GDM1 (cell line): Measurements from ENCODE around the gene FAM107B.
"Not testable (repeated sequence)": the region's sequence is repeated elsewhere in the genome, so short reads cannot be mapped to it uniquely, and the experiment has no call there.

Experiments
- DNase-seq: peaks from one replicate; lab custom pipeline; 2025; lab: John Stamatoyannopoulos, UW

FAM107B gene

DNA sequence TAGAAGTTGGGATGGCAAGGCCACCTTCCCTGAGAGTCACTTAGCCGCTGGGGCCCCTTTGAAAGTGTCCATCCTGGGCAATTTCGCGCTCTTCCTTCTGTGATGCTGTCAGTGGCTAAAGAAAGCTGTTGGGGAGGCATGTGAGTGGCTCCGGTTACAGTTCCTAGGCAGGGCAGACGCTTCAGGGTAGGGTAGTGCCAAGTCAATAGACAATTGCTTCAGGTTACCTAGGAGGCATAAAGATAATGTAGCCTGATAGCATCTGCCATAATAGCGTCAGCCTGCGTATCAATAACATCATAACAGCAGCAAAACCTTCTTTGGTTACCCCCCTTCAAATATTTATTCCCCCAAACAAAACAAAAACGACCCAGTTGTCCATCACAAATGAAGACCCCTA lies at the start of gene FAM107B:
Gene FAM107B, minus strand, starts transcription at position 101 of the 400 bp plus-strand sequence. CDS start 234 bp downstream, outside the sequence.
- DNase-seq = no peak

DNA sequence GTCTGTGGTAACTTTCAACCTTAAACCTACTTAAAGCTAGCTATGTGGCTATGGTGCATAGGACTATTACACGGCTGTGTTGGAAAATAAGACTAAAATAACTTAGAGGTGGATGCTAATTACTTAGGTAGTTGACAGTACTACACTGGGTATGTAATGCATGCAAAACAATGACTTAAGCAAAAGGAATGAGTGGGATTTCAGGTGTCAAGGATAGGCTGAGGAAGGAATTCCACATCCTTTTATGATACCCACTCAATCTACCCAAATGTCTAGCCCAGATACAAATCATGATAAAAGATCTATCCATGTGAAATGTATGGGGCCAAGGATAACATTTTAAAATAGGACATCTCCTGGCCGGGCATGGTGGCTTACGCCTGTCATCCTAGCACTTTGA lies 49.3 kb upstream of the FAM107B start:
- no peak for DNase-seq

DNA sequence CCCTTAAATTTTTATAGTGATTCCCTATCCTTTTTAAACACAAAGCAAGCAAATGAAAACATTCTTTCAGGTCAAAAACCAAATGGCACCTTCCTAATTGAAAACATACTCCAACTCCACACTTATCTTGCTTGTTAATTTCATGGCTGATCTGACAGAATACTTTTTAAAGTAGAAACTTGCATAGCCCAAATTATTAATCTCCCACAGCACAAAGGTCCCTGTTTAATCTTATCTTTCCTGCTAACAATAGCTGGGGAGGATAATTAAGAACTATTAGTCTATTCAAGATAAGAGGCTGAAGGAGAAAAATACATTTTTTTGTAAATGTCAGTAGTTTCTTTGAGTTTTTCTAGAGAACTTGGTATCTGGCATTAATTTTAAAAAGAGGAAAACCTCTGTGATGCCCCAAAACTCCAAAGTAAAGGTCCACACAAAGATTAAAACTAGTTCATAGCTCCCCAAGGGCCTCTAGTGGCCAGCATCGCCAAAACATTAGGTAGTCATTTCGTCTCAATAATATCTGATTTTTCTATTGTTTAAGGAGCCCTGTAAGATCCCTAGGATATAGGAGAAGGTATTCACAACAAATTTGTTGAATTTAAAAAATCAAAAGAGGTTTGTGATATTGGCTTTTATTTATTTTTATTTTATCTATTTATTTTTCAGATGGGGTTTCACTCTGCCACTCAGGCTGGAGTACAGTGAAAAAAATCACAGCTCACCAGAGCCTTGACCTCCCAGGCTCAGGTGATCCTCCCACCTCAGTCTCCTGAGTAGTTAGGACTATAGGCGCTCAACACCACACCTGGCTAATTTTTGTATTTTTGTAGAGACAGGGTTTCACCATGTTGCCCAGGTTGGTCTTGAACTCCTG lies 48.4 kb upstream of the FAM107B start:
- peak; percentile 8 for DNase-seq

DNA sequence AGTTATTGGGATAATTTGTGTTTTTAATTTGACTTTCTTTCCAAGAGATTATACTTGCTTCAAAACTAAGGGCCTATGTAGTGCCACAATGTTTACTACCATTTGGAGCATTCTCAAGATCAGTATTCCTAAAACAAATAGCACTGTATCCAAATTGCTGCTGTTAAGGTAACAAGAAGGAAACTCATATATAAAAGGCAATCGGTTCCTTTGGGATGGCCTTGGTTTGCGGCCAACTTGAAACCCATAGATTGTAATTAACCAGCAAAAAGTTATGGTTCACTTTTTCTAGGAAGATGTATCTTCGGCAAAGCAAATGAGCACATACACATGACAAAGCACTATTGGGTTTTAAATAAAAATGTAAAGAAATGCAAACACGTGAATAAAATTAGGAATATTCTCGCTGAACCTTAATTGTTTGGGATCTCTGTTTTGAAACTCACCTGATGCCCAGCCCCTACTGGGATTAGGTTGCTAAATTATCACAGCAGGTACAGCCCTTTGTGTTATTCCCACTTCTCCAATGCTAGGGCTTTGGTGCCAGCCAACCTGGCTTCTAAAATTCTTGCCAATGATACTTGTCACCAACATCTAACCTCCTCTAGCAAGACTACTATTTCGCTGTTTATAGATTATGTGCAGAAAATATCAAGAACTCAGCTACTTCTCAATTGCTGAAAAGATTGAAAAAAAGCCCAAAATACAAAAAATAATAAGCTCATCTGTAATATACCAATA lies 47.1 kb upstream of the FAM107B start:
- no peak for DNase-seq

DNA sequence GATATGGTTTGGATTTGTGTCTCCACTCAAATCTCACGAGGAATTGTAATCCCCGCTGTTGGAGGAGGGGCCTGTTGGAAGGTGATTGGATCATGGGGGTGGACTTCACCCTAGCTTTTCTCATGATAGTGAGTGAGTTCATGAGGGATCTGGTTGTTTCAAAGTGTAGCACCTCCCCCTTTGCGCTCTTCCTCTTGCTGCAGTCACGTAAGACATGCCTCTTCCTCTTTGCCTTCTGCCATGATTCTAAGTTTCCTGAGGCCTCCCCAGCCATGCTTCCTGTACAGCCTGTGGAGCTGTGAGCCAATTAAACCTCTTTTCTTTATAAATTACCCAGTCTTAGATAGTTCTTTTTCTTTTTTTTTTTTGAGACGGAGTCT lies 46.1 kb upstream of the FAM107B start:
- peak; percentile 23 for DNase-seq

DNA sequence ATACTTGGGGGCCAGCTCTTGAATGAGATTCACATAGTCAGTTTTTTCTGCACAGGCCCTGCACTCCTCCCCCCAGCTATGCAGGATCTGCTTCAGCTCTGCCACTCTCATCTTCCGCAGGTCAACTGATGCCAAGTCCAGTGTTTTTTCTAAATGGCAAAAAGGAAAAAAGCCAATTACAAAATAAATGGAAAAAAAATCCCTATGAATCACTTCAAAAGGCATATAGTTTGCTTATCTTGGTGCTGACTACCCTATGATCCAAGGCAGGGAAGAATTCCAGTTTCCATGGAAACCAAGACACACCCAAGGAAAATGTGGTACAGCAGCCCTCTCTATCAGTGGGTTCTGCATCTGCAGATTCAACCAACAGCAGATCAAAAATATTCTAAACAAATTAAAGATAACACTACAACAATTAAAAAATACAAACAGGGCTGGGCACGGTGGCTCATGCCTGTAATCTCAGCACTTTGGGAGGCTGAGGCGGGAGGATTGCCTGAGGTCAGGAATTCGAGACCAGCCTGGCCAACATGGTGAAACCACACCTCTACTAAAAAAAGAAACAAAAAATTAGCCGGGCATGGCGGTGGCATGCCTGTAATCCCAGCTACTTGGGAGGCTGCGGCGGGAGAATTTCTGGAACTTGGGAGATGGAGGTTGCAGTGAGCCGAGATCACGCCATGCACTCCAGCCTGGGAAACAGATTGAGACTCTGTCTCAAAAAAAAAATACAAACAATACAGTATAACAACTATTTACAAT lies 45.5 kb upstream of the FAM107B start:
- DNase-seq = no peak

DNA sequence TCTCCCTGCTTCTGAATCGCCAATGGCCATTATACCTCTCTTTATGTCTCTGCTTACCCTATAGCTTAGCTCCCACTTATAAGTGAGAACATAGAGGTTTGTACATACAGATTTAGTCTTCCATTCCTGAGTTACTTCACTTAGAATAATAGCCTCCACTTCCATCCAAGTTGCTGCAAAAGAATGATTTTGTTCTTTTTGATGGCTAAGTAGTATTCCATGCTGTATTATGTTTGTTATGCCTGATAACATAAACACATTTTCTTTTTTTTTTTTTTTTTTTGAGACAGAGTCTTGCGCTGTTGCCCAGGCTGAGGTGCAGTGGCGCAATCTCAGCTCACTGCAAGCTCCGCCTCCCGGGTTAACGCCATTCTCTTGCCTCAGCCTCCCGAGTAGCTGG lies 42.0 kb upstream of the FAM107B start:
- not testable (repeated sequence) for DNase-seq

DNA sequence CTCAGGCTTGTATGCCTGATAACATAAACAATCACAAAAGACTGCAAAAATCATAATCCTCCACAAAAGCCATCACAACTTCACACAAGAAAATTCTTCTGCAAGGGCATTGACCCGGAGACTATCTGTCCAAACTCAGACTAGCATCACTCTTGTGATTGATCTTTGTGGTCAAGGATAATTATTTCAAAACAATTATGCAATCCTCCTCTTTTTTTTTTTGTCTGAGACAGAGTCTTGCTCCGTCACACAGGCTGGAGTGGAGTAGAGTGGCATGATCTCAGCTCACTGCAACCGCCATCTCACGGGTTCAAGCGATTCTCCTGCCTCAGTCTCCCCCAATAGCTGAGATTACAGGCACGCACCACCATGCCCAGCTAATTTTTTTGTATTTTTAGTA lies 41.0 kb upstream of the FAM107B start:
- DNase-seq = no peak

DNA sequence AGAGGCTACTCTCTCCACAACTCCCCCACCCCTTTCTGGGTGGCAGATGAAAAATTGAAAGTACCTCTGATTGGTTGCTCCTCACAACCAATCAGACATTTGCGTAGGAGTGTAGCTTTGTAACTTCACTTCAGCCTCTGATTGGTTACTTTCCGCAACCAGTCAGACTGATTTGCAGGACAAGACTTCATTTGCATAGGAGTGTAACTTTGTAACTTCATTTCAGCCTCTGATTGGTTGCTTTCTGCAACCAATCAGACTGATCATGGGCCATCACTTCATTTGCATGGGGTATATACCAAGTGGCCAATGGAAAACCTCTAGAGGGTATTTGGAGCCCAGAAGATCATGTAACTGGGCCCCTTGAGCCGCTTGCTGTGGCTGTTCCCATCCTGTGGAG lies 37.6 kb upstream of the FAM107B start:
- DNase-seq = no peak

DNA sequence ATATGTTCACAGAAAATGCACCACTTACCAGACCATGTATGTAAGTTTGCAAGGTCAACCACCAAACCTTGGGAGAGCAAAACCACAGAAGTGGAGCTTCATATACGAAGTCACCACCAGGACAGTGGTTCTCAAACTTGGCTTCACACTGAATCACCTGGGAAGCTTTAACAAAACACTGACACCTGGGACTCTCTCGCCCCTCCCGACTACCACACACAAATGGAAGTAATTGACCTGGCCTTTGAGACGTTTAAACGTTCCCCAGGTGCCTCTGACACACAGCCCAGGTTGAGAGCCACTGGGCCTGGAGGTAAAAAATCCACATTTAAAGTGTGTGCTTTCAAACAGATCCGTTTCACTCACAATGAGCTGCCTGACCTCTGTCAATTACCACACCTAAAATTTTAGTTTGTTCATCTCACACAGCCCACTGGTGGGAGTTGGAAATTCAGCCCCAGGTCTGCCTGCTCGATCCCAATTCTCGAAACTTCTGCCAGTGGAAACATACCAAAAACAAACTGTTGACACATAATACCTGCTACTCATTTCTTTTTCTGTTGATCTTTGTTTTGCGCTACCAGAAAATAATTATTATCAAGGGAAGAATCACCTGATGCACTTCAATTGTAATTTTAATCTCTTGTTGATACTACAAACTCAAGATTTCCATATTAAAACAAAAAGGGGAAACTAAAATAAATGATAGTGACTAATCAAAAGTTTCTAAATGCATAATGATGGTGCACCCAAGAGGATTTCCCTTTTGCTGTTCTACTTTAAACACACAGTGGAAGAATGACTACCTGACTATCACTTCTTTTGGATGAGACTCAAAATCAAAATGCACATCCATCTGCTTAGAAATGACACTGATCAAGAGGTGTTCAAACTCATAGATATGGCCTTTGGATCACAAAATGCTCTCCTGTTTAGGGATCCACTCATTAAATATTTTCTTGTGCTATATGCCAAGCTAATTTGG lies 36.6 kb upstream of the FAM107B start:
- no peak for DNase-seq

DNA sequence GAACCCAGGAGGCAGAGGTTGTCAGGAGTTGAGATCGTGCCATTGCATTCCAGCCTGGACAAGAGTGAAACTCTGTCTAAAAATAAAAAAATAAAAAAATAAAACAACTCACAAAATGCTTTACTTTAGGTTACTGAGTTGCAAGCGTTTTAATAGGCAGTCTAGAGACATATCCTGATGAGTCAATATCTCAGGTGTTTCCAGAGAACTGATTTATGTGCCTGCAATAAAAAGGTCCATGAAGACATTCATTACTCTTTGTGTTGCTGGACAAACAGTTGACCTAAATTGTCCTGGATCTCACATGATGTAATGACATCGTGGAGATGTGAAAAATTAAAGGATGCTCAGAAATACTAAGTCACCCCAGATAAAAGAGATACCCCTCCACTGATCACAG lies 31.6 kb upstream of the FAM107B start:
- no peak for DNase-seq

DNA sequence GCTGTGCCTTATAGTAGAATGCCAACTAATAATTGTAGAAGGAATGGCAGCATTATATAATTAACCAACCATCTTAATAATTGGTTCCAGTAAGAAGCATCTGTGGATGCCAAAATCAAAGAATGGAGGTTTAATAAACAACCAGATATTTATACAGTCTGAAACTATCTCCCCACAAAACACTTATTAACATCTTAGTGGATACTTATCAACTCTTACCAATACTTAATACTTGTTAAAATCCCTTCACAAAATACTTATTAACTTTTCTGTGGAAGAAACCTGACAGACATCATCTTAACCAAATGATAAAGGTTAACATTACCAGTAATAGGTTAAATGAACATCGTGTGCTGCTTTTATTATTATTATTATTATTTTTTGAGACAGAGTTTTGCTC lies 29.1 kb upstream of the FAM107B start:
- no peak for DNase-seq

DNA sequence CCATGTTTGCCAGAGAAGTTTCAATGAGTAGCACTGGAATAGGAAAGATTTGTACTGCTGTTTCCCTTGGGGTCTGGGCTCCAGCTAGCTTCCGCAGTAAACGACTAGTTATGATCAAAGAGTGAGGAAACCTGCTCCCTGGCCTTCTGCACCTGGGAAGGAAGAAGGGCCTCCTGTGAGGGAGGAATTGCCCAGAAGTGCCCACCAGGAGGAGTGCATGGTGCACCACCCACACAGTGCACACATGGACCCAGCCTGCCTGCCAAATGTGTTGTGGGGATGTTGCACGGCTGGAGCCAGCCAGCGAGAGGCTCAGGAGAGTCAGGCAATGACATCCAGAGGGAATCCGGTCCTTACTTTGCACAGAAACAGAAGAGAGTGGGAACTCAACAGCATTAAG lies 27.0 kb upstream of the FAM107B start:
- DNase-seq = no peak

DNA sequence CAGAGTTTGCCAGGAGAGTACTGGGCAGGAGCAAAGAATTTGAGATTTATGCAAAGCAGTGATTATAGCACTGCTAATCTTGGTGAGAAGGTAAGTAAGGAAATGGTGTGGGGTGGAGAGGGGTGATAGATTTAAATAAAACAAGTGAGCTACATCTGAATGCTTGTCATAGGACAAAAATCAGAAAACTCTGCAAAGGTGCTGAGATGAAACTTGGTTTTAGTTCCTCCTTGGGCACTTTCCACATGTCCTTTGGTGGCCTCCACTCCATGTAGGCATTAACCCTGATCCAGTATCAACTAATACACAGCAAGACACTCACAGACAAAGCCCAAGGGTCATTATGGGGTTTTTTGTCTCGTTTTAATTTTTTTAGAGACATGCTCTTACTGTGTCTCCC lies 25.7 kb upstream of the FAM107B start:
- no peak for DNase-seq

DNA sequence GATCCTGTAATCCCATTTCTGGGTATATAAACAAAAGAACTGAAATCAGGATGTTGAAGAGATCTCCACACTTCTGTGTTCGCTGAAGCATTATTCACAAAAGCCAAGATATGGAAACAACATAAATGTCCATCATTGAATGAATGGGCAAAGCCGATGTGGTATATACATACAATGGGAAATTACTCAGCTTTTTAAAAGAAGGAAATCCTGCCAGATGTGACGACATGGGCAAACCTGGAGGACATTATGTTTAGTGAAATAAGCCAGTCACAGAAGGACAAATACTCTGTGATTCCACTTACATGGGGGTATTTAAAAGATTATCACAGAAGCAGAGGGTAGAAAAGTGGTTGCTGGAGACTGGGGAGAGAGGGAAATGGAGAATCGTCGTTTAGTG lies 23.9 kb upstream of the FAM107B start:
- DNase-seq = peak; percentile 4

DNA sequence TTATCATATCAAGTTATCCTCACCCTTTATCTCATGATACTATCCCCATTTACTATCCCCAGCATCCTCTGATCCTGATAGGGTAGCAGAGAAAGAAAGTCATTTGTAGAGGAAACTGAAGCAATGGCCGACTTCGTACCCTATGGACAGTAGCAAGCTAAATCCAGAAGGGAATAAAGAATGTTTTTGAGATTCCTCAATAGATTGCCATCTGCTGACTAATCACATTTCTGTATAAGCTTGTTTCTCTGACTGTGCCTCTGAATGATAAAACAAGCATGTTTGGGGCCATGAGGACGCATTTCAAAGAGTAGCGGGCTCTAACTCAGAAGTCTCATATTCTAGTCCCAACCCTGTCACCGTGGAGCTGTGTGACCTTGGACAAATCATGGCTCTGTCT lies 13.2 kb upstream of the FAM107B start:
- DNase-seq = no peak

DNA sequence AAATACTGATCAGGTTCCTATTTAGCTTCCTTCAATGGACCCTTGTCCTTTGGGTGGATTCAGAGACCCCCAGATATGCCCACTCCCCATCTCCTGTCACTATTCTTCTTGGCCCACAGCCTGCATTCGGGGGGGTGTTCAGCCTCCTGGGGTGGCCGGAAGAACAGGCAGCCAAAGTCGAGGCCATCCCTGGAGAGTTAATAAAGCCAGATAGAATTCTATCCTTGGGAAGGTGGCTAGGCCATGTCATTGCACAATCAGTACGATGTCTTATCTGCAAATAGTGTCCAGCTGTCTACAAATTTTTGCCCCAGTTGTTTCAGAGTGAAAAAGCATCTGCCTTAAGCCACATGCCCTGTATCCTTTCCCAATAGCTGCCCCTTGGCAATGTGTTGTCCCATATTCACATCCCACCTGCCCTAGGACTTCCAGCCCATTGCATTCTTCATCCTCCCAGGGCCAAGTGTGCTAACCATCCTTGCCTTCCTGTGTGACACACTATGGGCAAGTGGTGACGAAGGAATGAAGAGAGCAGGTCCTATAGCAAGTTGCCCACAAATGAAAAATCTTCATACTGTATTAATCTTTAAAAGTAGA lies 9.9 kb upstream of the FAM107B start:
- no peak for DNase-seq

DNA sequence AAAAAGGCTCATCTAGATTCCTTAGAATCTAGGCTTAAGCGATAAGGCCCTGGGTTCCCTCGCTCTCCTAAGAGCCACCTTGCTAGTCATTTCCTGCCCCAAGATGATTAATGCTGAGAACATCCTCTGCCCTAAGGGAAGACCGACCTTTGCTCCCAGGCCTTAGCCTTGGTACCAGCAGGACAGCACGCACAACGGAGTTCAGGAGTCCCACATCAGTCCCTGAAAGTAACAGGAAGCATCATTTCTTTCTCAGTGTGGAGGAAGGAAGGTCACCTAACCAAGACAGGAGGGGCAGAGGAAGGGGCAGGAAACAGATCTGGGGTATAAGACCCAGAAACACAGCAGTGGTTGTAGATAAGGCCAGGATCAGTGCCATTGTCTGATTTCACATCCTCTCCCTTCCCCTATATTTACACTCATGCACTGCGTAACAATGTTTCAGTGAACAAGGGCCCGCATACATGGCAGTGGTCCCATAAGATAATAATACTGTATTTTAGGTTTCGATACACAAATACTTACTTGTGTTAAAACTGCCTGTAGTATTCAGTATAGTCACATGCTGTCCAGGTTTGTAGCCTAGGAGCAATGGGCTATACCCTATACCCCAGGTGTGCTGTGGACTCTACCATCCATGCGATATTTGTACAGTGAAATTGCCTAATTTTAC lies 8.1 kb upstream of the FAM107B start:
- peak; percentile 71 for DNase-seq

DNA sequence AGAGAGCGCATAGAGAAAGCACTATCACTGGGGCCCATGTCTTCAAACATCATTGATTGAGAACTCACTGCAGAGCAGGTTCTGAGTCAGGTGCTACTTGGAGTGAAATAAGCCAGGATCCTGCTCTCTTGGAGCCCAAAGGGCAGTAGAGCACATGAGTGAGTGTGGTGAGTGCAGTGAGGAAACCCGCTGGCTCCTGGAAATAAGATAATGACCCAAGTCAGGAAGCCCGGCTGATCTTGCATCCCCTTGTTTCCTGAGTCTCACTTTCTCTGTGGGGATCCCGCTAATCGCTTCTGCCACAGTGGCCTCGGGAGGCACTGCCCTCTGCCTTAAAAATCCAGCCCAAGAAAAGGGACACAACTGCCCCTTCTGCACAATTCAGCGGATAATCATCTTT lies 7.1 kb upstream of the FAM107B start:
- peak; percentile 72 for DNase-seq

DNA sequence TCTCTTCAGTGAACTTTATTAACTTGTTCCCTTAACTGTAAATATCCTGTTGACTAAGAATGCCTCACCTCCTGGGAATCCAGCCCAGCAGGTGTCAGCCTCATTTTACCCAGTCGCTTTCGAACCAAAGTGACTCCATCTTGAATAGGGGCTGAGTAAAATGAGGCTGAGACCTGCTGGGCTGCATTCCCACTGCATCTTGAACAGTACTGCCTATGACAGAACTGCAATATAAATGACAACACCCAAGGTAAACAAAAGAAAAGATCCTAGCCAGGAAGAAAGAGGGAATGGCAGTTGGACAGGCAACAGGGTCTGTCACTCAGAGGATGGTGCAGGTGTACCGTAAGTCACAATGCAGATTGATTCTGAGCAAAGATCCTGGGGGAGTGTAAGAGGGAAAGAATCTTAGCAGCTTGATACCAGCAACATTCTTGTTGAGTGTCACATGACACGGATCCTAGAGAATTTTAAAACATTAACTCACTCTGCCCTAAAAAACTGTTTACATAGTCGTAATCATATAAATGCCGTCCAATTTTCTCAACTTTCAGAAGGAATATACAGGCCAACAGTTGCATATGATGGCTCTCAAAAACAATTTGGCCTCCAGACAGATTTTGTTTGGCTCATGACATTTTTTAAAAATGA lies 4.4 kb upstream of the FAM107B start:
- no peak for DNase-seq
